Keratinocyte (primary cell): ENCODE measurements around the gene RAB19. TPM values are rescaled to one million over a fixed set of nuclear protein-coding genes. Genes with fewer than 3 reads are reported as not detected.

Source experiments
- DNase-seq: peaks from one replicate; pipeline ENCODE4 v3.0.0-alpha.2; 2011; ENCODE audit warnings: low read depth, missing footprints, low spot score
- FAIRE-seq: peaks from 2 replicates; lab custom pipeline; 2011; peaks lifted over from hg19 to GRCh38; lab: Jason Lieb, UNC
- H2AFZ ChIP-seq: 2 replicates; pipeline ENCODE4 v1.6.0; 2012; ENCODE audit warnings: low read length, control low read depth, inconsistent platforms; ENCODE audit not compliant: control insufficient read depth
- H3K27ac ChIP-seq: 2 replicates; pipeline ENCODE4 v1.5.1; 2011; ENCODE audit warnings: low read length; ENCODE audit not compliant: control insufficient read depth, insufficient read depth
- H3K27me3 ChIP-seq: 3 replicates; pipeline ENCODE4 v1.6.0; 2011; ENCODE audit warnings: low read length; ENCODE audit not compliant: control insufficient read depth, insufficient read depth; ENCODE audit errors: extremely low read depth
- H3K36me3 ChIP-seq, 2 experiments: 2 replicates in 1 of 2; 3 replicates in 1 of 2; pipeline ENCODE4 v1.5.1; 2011; ENCODE audit warnings: low read length in 2 of 2, mild to moderate bottlenecking in 1 of 2; ENCODE audit not compliant: control insufficient read depth in 2 of 2, insufficient read depth in 2 of 2; ENCODE audit errors: extremely low read depth in 1 of 2
- H3K4me1 ChIP-seq: 3 replicates; pipeline ENCODE4 v1.5.1; 2011; ENCODE audit warnings: low read length; ENCODE audit not compliant: control insufficient read depth, insufficient read depth; ENCODE audit errors: extremely low read depth
- H3K4me2 ChIP-seq: 3 replicates; pipeline ENCODE4 v1.6.0; 2011; ENCODE audit warnings: low read depth, low read length; ENCODE audit not compliant: control insufficient read depth, insufficient read depth; ENCODE audit errors: extremely low read depth
- H3K4me3 ChIP-seq, 3 experiments: fragments of 200-600 bp in 1 of 3; sonication (generic) in 1 of 3; 2 replicates in 2 of 3; 3 replicates in 1 of 3; pipeline ENCODE4 v1.5.1; 2011 to 2016; ENCODE audit warnings: low read length in 3 of 3, mild to moderate bottlenecking in 3 of 3, control low read depth in 2 of 3, inconsistent platforms in 1 of 3, low read depth in 1 of 3, mixed read lengths in 1 of 3, mixed run types in 1 of 3, moderate library complexity in 1 of 3; ENCODE audit not compliant: control insufficient read depth in 2 of 3, insufficient read depth in 2 of 3; ENCODE audit errors: extremely low read depth in 1 of 3
- H3K79me2 ChIP-seq: 2 replicates; pipeline ENCODE4 v1.6.0; 2012; ENCODE audit warnings: low read length; ENCODE audit not compliant: control insufficient read depth, insufficient read depth
- H3K9ac ChIP-seq: 3 replicates; pipeline ENCODE4 v1.6.0; 2011; ENCODE audit warnings: low read length; ENCODE audit not compliant: control insufficient read depth, insufficient read depth; ENCODE audit errors: extremely low read depth
- H3K9me1 ChIP-seq: 3 replicates; pipeline ENCODE4 v1.6.0; 2011; ENCODE audit warnings: low read length; ENCODE audit not compliant: control insufficient read depth, insufficient read depth; ENCODE audit errors: extremely low read depth
- H3K9me3 ChIP-seq: 2 replicates; pipeline ENCODE4 v1.5.1; 2012; ENCODE audit warnings: low read depth, low read length; ENCODE audit not compliant: control insufficient read depth
- H4K20me1 ChIP-seq: 3 replicates; pipeline ENCODE4 v1.6.0; 2011; ENCODE audit warnings: low read length; ENCODE audit not compliant: control insufficient read depth, insufficient read depth; ENCODE audit errors: extremely low read depth
- CTCF ChIP-seq, 3 experiments: IDR thresholded peaks in 1 of 3; conservative IDR thresholded peaks in 1 of 3; optimal IDR thresholded peaks in 1 of 3; 2 replicates in 2 of 3; 3 replicates in 1 of 3; pipeline versions ENCODE3 to v1.5.1; 2011; ENCODE audit warnings: low read length in 3 of 3, mild to moderate bottlenecking in 3 of 3, moderate library complexity in 2 of 3, control low read depth in 1 of 3, inconsistent platforms in 1 of 3; ENCODE audit not compliant: insufficient read depth in 2 of 3; ENCODE audit errors: extremely low read depth in 1 of 3
- EZH2 ChIP-seq: IDR thresholded peaks from one replicate; pipeline ENCODE4 v1.6.1; 2012; ENCODE audit warnings: inconsistent platforms, mild to moderate bottlenecking, low read length, moderate library complexity
- dilution Hi-C: fragments of 300-500 bp; cut with MboI; formaldehyde crosslinking; loops from one replicate; pipeline ENCODE4 v1.7.0; 2020; ENCODE audit warnings: low sequenced_read_pairs; ENCODE audit not compliant: extremely low pct_ligation_motif_present
- polyA plus RNA-seq, 5 experiments: library from polyadenylated mRNA; depleted of rRNA in 3 of 5; stranded (reverse) in 3 of 5; stranded (forward) in 1 of 5; unstranded in 1 of 5; fragments of >200 nt; gene quantifications; 1 replicate in 1 of 5; 2 replicates in 3 of 5; 3 replicates in 1 of 5; pipeline versions ENCODE4 v1.2.1 to v1.2.3, GENCODE V29; 2011 to 2012; ENCODE audit warnings: missing spikeins in 2 of 5, low read depth in 1 of 5, low replicate concordance in 1 of 5

Gene RAB19
- polyA plus RNA-seq, 1 donor (not counting 4 experiments of a cell fraction or from before 2014, with no cell fraction given) = not detected

DNA sequence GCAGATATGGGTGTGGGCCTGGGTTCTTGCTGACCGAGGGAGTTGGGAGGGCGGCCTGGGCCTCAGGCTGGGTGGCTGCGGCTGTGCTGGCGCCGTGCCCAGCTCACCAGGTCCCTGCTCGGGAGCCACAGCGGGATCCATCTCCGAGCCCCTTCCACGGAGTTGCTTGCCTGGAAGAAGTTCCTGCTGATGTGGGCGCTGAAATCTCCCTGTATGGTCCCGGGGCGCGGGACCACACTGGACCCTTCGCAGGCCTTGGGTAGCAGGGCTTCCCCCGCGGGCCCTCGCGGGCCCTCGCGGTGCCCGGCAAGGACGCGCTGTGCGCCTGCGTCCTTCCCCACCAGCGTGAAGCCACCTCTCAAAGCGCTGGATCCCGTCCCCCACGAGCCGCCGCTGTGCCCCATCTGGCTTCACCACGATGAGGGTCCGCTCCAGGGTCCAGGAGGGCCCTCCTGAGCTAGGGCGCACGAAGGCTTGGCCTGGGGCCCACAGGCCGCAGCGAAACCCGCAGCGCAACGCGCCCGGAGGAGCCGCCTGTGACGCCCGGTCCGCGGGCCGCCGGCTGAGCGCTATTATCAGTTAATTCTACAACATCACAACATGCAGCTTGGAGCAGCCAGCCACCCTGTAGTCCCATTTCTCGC lies 31.5 kb downstream of the RAB19 start:
- Histone ChIP-seq H3K4me2 (no peak overlapping the region), H3K9me3 (no peaks in the 10 kb centered on the region), H4K20me1 (no peaks in the 10 kb centered on the region), H3K4me1 (no peaks in the 10 kb centered on the region), H3K4me3 (no peak overlapping the region), H3K9ac (no peak overlapping the region), H3K79me2 (no peaks in the 10 kb centered on the region), H3K27ac (no peak overlapping the region), H2AFZ (no peak overlapping the region), H3K9me1 (no peaks in the 10 kb centered on the region), H3K27me3 (no peaks in the 10 kb centered on the region), H3K36me3 (no peaks in the 10 kb centered on the region)
- TF ChIP-seq CTCF (optimal IDR thresholded peaks at IDR 0.05 in 1 of 3, IDR thresholded peaks at IDR 0.05 in 1 of 3, conservative IDR thresholded peaks at IDR 0.05 in 1 of 3; ENCODE audit: extremely low read depth in 1 of 3, insufficient read depth in 2 of 3, low read length in 3 of 3) = no peak
- TF ChIP-seq EZH2 = no peak
- no peak for DNase-seq
- dilution Hi-C loops = no loop called here
- no peak for FAIRE-seq

DNA sequence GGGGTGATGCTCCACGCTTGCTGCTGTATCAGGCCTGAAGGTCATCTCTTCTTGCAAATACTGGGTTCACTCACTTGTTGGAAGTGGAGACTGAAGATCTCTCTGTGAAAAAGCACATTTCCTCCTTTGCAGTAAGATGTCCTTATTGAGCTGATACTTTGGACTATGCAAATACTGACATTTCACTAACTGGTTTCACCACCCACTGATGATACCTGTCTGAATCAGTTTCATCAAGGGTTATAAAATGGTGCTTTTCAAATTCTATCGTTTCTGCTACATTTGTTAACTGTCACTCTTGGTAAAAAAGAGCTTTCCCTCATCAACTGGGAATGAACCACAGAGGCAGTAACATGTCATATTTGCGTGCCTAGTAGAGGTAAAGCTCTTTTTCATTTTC lies 35.5 kb downstream of the RAB19 start:
- Histone ChIP-seq H3K79me2 (no peaks in the 10 kb centered on the region), H3K9ac (no peak overlapping the region), H3K27ac (no peak overlapping the region), H3K36me3 (no peaks in the 10 kb centered on the region), H3K27me3 (no peaks in the 10 kb centered on the region), H3K4me3 (no peak overlapping the region), H3K9me3 (no peaks in the 10 kb centered on the region), H4K20me1 (no peaks in the 10 kb centered on the region), H3K4me1 (no peaks in the 10 kb centered on the region), H2AFZ (no peak overlapping the region), H3K4me2 (no peak overlapping the region), H3K9me1 (no peaks in the 10 kb centered on the region)
- DNase-seq (no peak), FAIRE-seq (peak; percentile 48)
- dilution Hi-C loops = no loop called here
- TF ChIP-seq EZH2 (no peak), CTCF (optimal IDR thresholded peaks at IDR 0.05 in 1 of 3, IDR thresholded peaks at IDR 0.05 in 1 of 3, conservative IDR thresholded peaks at IDR 0.05 in 1 of 3; ENCODE audit: extremely low read depth in 1 of 3, insufficient read depth in 2 of 3, low read length in 3 of 3) (no peak)
